Adrenal gland (tissue), 12 donors: ENCODE measurements around the gene PLA2G2F. TPM values are rescaled to one million over a fixed set of nuclear protein-coding genes. Genes with fewer than 3 reads are reported as not detected.

ENCODE experiments used
- DNase-seq, 7 donors: peaks; one replicate each; pipeline ENCODE4 v3.0.0-alpha.2; 2019 to 2020
- H3K27ac ChIP-seq, 5 donors: fragments of 200-600 bp; sonication (generic) in 4 of 5; 1 replicate in 3 of 5; 2 replicates in 2 of 5; pipeline versions ENCODE4 v1.5.1 to v1.8.0; 2016 to 2020; ENCODE audit warnings: mild to moderate bottlenecking in 1 of 5
- H3K27me3 ChIP-seq: fragments of 200-600 bp; 2 replicates; pipeline ENCODE4 v1.8.0; 2021
- H3K36me3 ChIP-seq, 2 donors: fragments of 200-600 bp; replicated peaks in 1 of 2; 1 replicate in 1 of 2; 2 replicates in 1 of 2; pipeline versions ENCODE4 v1.5.1 to v1.8.0; 2018 to 2022
- H3K4me1 ChIP-seq, 2 donors: fragments of 200-600 bp; replicated peaks in 1 of 2; 1 replicate in 1 of 2; 2 replicates in 1 of 2; pipeline versions ENCODE4 v1.5.1 to v1.8.0; 2018 to 2021
- H3K4me3 ChIP-seq, 4 donors: fragments of 200-600 bp; sonication (generic) in 3 of 4; one replicate each; pipeline ENCODE4 v1.5.1; 2016 to 2018
- H3K9me3 ChIP-seq, 3 donors: fragments of 200-600 bp; sonication (generic) in 1 of 3; replicated peaks in 1 of 3; 1 replicate in 2 of 3; 2 replicates in 1 of 3; pipeline versions ENCODE4 v1.5.1 to v1.8.0; 2016 to 2021
- POLR2A ChIP-seq, 2 donors: fragments of 450-650 bp; IDR thresholded peaks; one replicate each; pipeline ENCODE4 v1.6.1; 2017; ENCODE audit warnings: antibody characterized with exemption in 2 of 2, mild to moderate bottlenecking in 2 of 2, moderate library complexity in 1 of 2
- WGBS, 4 donors: extraction: QIAGEN DNeasy Blood & Tissue Kit in 2 of 4; methylation state at CpG; one replicate each; pipeline versions ENCODE4 v1.1.5 to v1.1.7; 2013 to 2017; 5-methylcytosine and 5-hydroxymethylcytosine counted together
- intact Hi-C, 2 donors: fragments of 100-400 bp; cut with DNase I; formaldehyde crosslinking; loops; one replicate each; pipeline versions ENCODE4 v1.14.1 to v1.15.0; 2022 to 2023
- polyA plus RNA-seq, 3 donors: library from polyadenylated mRNA; stranded (reverse); fragments of 200-250 nt in 2 of 3; fragments of 350-450 nt in 1 of 3; fragmentation: Illumina TruSeq in 1 of 3; extraction: RNeasy Lipid Tissue Mini Kit (QIAGEN cat#74804) in 1 of 3; gene quantifications; one replicate each; pipeline ENCODE4 v1.2.3, GENCODE V29; 2013 to 2014
- total RNA-seq, 9 donors: library from RNA; depleted of rRNA in 4 of 9; stranded (reverse); fragments of >200 nt in 4 of 9; fragments of 120-200 nt in 1 of 9; fragmentation: NEBNext Ultra II Directional in 1 of 9; extraction: Animal tissue kit (Norgen Biotek cat#: 25700) in 1 of 9; gene quantifications; one replicate each; pipeline versions ENCODE4 v1.1.0 to v1.2.4, GENCODE V29; 2013 to 2023
- TF ChIP-seq, protein P1 (sequence below), 6 experiments: fragments of 450-650 bp in 4 of 6; fragments of 200-600 bp in 2 of 6; sonication (generic) in 1 of 6; IDR thresholded peaks; 1 replicate in 5 of 6; 2 replicates in 1 of 6; pipeline versions ENCODE4 v1.5.1 to v1.8.0; 2016 to 2021; ENCODE audit warnings: antibody characterized with exemption in 6 of 6, mild to moderate bottlenecking in 2 of 6, moderate library complexity in 1 of 6
- donor health status: healthy with polysubstance abuse.
- donor health status: Bipolar disorder and iron deficiency.
- donor health status: DM: yes; HTN: yes; CAD: no.
- donor health status: DM: no; HTN: no; CAD: no.
- donor health status: DM: no; HTN: no; CAD: no.
- donor health status: DM: yes; HTN: yes; CAD: no.

The PLA2G2F gene
- total and polyA plus RNA-seq, 12 donors: 0.08 TPM; not detected in 11

DNA sequence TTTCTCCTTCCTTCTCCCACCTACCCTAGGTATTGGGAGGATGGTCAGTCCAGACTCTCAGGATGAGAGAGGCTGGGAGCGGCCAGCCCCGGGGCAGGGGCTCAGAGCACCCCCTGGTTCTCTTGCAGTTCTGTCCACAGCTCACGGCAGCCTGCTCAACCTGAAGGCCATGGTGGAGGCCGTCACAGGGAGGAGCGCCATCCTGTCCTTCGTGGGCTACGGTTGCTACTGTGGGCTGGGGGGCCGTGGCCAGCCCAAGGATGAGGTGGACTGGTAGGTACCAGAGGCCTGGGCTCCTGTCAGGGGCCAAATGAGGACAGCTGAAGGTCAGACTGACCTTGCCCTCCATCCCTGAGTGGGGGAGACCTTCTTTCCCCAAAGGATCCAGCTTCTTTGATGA lies 4.2 kb downstream of the PLA2G2F start:
- WGBS, 4 donors: 83 to 96% (median 90%) methylated on average over 5 to 8 of the region's 8 CpGs
- no peak overlapping the region for H3K27ac ChIP-seq
- H3K4me3 ChIP-seq: no peak overlapping the region
- no peaks in the 10 kb centered on the region for H3K9me3 ChIP-seq
- DNase-seq: peak in 1 of 7 donors; percentile 1
- no peaks in the 10 kb centered on the region for H3K4me1 ChIP-seq
- H3K36me3 ChIP-seq: no peaks in the 10 kb centered on the region
- intact Hi-C loops: loop anchor here in 1 of 2 donors (10.0 kb wide), 1 partner anchor 169 kb away; the partner anchor contains the start of gene PLA2G2A
- no peaks in the 10 kb centered on the region for H3K27me3 ChIP-seq
- TF ChIP-seq, protein P1, sequence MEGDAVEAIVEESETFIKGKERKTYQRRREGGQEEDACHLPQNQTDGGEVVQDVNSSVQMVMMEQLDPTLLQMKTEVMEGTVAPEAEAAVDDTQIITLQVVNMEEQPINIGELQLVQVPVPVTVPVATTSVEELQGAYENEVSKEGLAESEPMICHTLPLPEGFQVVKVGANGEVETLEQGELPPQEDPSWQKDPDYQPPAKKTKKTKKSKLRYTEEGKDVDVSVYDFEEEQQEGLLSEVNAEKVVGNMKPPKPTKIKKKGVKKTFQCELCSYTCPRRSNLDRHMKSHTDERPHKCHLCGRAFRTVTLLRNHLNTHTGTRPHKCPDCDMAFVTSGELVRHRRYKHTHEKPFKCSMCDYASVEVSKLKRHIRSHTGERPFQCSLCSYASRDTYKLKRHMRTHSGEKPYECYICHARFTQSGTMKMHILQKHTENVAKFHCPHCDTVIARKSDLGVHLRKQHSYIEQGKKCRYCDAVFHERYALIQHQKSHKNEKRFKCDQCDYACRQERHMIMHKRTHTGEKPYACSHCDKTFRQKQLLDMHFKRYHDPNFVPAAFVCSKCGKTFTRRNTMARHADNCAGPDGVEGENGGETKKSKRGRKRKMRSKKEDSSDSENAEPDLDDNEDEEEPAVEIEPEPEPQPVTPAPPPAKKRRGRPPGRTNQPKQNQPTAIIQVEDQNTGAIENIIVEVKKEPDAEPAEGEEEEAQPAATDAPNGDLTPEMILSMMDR (IDR thresholded peaks at IDR 0.05): no peak
- no peak for TF ChIP-seq POLR2A (IDR thresholded peaks at IDR 0.05)

DNA sequence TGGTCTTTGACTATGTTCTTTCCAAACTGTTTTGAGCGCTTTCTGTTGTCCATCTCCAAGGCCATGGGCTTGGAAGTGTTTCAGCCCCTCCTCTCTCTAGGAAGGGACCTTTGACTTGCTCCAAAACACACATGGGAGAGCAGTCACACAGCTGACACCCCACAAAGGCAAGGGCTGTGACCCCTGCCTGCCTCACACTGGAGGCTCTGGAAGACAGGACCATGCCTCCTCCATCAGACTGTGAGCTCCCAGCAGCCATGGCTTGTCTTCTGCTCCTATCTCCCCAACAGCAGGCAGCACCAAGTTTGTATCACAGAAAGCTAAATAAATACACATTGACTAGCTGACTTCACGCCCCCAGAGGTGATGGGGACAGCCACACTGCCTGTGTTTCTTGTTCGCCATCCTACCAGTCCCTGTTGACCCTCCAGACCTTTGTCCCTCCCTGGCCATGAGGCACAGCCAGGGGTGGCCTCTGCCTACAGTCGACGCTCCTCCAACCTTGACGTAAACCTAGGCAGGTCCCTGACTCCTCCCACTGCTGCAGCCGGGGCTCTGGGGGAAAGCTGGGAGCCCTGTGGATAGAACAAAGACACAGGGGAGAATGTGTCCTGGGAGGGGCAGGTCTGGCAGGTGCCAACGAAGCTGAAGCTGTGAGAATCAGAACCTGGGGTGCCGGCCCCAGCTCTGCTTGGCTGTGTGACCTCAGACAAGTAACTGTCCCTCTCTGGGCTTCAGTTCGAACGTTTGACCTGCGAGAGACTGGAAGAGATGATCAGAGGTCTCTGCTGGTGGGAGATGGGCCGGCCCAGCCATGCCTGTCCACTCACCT lies 4.8 kb downstream of the PLA2G2F start:
- intact Hi-C loops: loop anchor here in 1 of 2 donors (10.0 kb wide), 1 partner anchor 169 kb away; the partner anchor contains the start of gene PLA2G2A
- no peak for TF ChIP-seq POLR2A (IDR thresholded peaks at IDR 0.05)
- TF ChIP-seq, protein P1 (IDR thresholded peaks at IDR 0.05): no peak
- 63 to 79% (median 73%) methylated on average over 12 to 13 of the region's 13 CpGs for WGBS, 4 donors
- H3K4me1 ChIP-seq: no peaks in the 10 kb centered on the region
- H3K4me3 ChIP-seq: no peak overlapping the region
- no peaks in the 10 kb centered on the region for H3K9me3 ChIP-seq
- peak in 1 of 7 donors; percentile 3 for DNase-seq
- H3K36me3 ChIP-seq: no peaks in the 10 kb centered on the region
- no peaks in the 10 kb centered on the region for H3K27me3 ChIP-seq
- H3K27ac ChIP-seq: no peak overlapping the region

DNA sequence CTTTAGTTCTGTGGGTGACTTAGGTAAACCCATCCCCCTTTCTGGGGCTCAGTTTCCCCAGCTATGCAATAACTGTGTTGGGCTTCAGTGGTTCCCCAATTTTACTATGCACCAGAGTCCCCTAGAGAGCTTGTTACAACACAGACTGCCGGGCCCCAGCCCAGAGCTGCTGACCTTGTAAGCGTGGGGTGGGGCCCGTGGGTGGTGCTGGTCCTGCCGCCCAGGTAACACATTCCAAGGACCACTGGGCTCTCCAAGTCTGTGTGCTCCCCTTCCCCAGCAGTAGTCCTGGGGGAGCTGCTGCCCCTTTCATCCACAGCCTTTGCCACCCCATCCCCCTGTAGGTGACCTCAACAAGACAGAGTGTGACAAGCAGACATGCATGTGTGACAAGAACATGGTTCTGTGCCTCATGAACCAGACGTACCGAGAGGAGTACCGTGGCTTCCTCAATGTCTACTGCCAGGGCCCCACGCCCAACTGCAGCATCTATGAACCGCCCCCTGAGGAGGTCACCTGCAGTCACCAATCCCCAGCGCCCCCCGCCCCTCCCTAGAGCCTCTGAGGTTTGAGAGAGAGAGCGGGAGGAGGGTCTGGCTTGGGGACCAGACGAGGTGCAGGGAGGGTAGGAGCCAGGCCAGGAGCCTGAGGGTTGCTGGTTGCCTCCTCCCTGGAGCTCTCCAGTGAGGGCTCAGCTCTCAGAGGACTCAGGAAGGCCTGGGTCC lies 8.9 kb downstream of the PLA2G2F start:
- TF ChIP-seq, protein P1 (IDR thresholded peaks at IDR 0.05): no peak
- no peak for TF ChIP-seq POLR2A (IDR thresholded peaks at IDR 0.05)
- WGBS, 4 donors: 70 to 82% (median 79%) methylated on average over 10 to 13 of the region's 13 CpGs
- intact Hi-C loops: loop anchor here (5.0 to 10.0 kb wide), 2 partner anchors 171 to 173 kb away; partner anchors contain the start of gene PLA2G2A (in 2 of the 2)
- DNase-seq: no peak
- H3K27ac ChIP-seq: no peak overlapping the region
- H3K36me3 ChIP-seq: no peaks in the 10 kb centered on the region
- no peaks in the 10 kb centered on the region for H3K9me3 ChIP-seq
- H3K27me3 ChIP-seq: no peaks in the 10 kb centered on the region
- peaks cover 5 to 13% of the 10 kb centered on the region in 2 donors for H3K4me1 ChIP-seq
- no peak overlapping the region for H3K4me3 ChIP-seq
